Lower leg skin (tissue), 4 donors: Measurements from ENCODE around the gene ZNF362. TPM values are rescaled to one million over a fixed set of nuclear protein-coding genes. Genes with fewer than 3 reads are reported as not detected.
A peak's percentile ranks its signal among the peaks of the same experiment; 100 is the strongest.

Experiments used
- DNase-seq, 2 donors: peaks; one replicate each; pipeline ENCODE4 v3.0.0-alpha.2; 2019; ENCODE audit warnings: low spot score in 2 of 2
- H3K4me3 ChIP-seq: fragments of 200-600 bp; sonication (generic); 2 replicates; pipeline ENCODE4 v1.5.1; 2017; ENCODE audit warnings: mild to moderate bottlenecking, low read depth; ENCODE audit not compliant: poor library complexity, severe bottlenecking
- POLR2A ChIP-seq, 2 donors: fragments of 450-650 bp; IDR thresholded peaks; one replicate each; pipeline ENCODE4 v1.6.1; 2016 to 2017; ENCODE audit warnings: antibody characterized with exemption in 2 of 2, mild to moderate bottlenecking in 1 of 2, moderate library complexity in 1 of 2
- WGBS, 2 donors: methylation state at CpG; one replicate each; pipeline ENCODE4 v1.1.5; 2018; 5-methylcytosine and 5-hydroxymethylcytosine counted together
- intact Hi-C: fragments of 100-400 bp; cut with DNase I; formaldehyde crosslinking; loops from one replicate; pipeline ENCODE4 v1.15.0; 2023; ENCODE audit warnings: low total_unique reads
- total RNA-seq, 4 donors: library from RNA; depleted of rRNA; stranded (reverse); fragments of >200 nt; gene quantifications; one replicate each; pipeline ENCODE4 v1.1.0, GENCODE V29; 2016
- TF ChIP-seq, protein P1 (sequence below), 3 donors: fragments of 450-650 bp; IDR thresholded peaks; one replicate each; pipeline ENCODE4 v1.5.1; 2016; ENCODE audit warnings: antibody characterized with exemption in 3 of 3, mild to moderate bottlenecking in 3 of 3, moderate library complexity in 2 of 3

The ZNF362 gene
- total RNA-seq, 4 donors from 2014 or later = 7.0 to 24.3 (median 19.9) TPM

DNA sequence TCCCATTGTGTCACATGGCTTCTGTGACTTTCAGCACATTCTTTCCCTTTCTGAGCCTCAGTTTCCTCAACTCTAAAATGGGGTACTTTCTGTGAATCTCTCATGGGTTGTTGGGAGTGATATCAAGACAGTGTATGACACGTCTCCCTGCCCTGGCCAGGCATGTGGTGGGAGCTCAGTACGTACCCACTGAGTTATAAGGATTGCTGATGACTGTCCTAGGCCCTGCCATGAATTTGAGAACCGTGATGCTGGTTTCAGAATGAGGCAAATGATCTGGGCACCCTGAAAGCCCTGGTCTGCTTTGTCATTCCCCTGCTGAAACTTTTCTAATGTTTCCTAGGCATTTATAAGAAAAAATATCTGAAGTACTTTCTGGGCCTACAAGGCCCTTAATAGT is 3.6 kb downstream of the ZNF362 start:
- no peak for DNase-seq
- intact Hi-C loops = no loop called here
- WGBS, 2 donors = 73 to 96% methylated on average over 3 of the region's 3 CpGs
- H3K4me3 ChIP-seq = no peak overlapping the region
- TF ChIP-seq, protein P1, sequence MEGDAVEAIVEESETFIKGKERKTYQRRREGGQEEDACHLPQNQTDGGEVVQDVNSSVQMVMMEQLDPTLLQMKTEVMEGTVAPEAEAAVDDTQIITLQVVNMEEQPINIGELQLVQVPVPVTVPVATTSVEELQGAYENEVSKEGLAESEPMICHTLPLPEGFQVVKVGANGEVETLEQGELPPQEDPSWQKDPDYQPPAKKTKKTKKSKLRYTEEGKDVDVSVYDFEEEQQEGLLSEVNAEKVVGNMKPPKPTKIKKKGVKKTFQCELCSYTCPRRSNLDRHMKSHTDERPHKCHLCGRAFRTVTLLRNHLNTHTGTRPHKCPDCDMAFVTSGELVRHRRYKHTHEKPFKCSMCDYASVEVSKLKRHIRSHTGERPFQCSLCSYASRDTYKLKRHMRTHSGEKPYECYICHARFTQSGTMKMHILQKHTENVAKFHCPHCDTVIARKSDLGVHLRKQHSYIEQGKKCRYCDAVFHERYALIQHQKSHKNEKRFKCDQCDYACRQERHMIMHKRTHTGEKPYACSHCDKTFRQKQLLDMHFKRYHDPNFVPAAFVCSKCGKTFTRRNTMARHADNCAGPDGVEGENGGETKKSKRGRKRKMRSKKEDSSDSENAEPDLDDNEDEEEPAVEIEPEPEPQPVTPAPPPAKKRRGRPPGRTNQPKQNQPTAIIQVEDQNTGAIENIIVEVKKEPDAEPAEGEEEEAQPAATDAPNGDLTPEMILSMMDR (IDR thresholded peaks at IDR 0.05) = no peak
- TF ChIP-seq POLR2A (IDR thresholded peaks at IDR 0.05) = no peak

- no peak overlapping the region for H3K4me3 ChIP-seq
- WGBS, 2 donors = 70 to 80% methylated on average over 5 of the region's 5 CpGs
- TF ChIP-seq, protein P1 (IDR thresholded peaks at IDR 0.05) = no peak
- TF ChIP-seq POLR2A (IDR thresholded peaks at IDR 0.05) = no peak
- DNase-seq = no peak
- intact Hi-C loops = no loop called here
Observed at GRCh38 chr1:33260439-33260838, 4.1 kb downstream of the ZNF362 start.

GRCh38 chr1:33261344-33261743 is 5.1 kb downstream of the ZNF362 start:
- TF ChIP-seq POLR2A (IDR thresholded peaks at IDR 0.05) = no peak
- TF ChIP-seq, protein P1 (IDR thresholded peaks at IDR 0.05) = no peak
- WGBS, 2 donors = 71 to 72% methylated on average over 7 of the region's 7 CpGs
- intact Hi-C loops = no loop called here
- DNase-seq = no peak
- H3K4me3 ChIP-seq = no peak overlapping the region

GRCh38 chr1:33263890-33264504 is 7.7 kb downstream of the ZNF362 start:
- no peak overlapping the region for H3K4me3 ChIP-seq
- 78 to 96% methylated on average over 4 to 5 of the region's 5 CpGs for WGBS, 2 donors
- intact Hi-C loops = no loop called here
- no peak for DNase-seq
- no peak for TF ChIP-seq POLR2A (IDR thresholded peaks at IDR 0.05)
- TF ChIP-seq, protein P1 (IDR thresholded peaks at IDR 0.05) = no peak

- WGBS, 2 donors = 77 to 84% methylated on average over 10 of the region's 10 CpGs
- intact Hi-C loops = no loop called here
- TF ChIP-seq POLR2A (IDR thresholded peaks at IDR 0.05) = no peak
- TF ChIP-seq, protein P1 (IDR thresholded peaks at IDR 0.05) = no peak
- H3K4me3 ChIP-seq = no peak overlapping the region
- peak in 1 of 2 donors; percentile 68 for DNase-seq
Observed at GRCh38 chr1:33265780-33266605, 9.7 kb downstream of the ZNF362 start.
